ENCODE data around the gene ZNRF3.

The ZNRF3 gene

GRCh38 chr22:28911304-28911690 lies 27.9 kb downstream of the ZNRF3 start:
- no peak for DNase-seq
- Histone ChIP-seq H3K36me3 (ENCODE audit: insufficient read depth, low read length) (no peaks in the 10 kb centered on the region), H3K27ac (ENCODE audit: low read length) (no peak overlapping the region), H2AFZ (ENCODE audit: low read depth, low read length) (no peak overlapping the region), H3K4me3 (ENCODE audit: low read depth in 1 of 2, low read length in 2 of 2) (no peak overlapping the region), H3K27me3 (ENCODE audit: insufficient read depth, low read length, poor library complexity) (no peaks in the 10 kb centered on the region), H3K4me2 (ENCODE audit: insufficient read depth, low read length) (no peak overlapping the region), H4K20me1 (ENCODE audit: insufficient read depth, low read length) (peaks cover 51% of the 10 kb centered on the region; the same call in 1 of the 2 replicates), H3K9me3 (ENCODE audit: insufficient read depth, low read length, severe bottlenecking) (no peaks in the 10 kb centered on the region), H3K79me2 (ENCODE audit: insufficient read depth, low read length) (no peaks in the 10 kb centered on the region), H3K9ac (ENCODE audit: low read depth, low read length) (no peak overlapping the region), H3K4me1 (ENCODE audit: insufficient read depth, low read length) (no peaks in the 10 kb centered on the region)
- ATAC-seq (ENCODE audit: insufficient read depth, low read depth) = no peak
- TF ChIP-seq, protein P1, sequence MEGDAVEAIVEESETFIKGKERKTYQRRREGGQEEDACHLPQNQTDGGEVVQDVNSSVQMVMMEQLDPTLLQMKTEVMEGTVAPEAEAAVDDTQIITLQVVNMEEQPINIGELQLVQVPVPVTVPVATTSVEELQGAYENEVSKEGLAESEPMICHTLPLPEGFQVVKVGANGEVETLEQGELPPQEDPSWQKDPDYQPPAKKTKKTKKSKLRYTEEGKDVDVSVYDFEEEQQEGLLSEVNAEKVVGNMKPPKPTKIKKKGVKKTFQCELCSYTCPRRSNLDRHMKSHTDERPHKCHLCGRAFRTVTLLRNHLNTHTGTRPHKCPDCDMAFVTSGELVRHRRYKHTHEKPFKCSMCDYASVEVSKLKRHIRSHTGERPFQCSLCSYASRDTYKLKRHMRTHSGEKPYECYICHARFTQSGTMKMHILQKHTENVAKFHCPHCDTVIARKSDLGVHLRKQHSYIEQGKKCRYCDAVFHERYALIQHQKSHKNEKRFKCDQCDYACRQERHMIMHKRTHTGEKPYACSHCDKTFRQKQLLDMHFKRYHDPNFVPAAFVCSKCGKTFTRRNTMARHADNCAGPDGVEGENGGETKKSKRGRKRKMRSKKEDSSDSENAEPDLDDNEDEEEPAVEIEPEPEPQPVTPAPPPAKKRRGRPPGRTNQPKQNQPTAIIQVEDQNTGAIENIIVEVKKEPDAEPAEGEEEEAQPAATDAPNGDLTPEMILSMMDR (IDR thresholded peaks at IDR 0.05; ENCODE audit: borderline replicate concordance, extremely low read depth, low read length, poor library complexity, severe bottlenecking) = no peak
- TF ChIP-seq EZH2 (IDR thresholded peaks at IDR 0.05; ENCODE audit: borderline replicate concordance, low read depth, low read length, severe bottlenecking) = no peak

DNA sequence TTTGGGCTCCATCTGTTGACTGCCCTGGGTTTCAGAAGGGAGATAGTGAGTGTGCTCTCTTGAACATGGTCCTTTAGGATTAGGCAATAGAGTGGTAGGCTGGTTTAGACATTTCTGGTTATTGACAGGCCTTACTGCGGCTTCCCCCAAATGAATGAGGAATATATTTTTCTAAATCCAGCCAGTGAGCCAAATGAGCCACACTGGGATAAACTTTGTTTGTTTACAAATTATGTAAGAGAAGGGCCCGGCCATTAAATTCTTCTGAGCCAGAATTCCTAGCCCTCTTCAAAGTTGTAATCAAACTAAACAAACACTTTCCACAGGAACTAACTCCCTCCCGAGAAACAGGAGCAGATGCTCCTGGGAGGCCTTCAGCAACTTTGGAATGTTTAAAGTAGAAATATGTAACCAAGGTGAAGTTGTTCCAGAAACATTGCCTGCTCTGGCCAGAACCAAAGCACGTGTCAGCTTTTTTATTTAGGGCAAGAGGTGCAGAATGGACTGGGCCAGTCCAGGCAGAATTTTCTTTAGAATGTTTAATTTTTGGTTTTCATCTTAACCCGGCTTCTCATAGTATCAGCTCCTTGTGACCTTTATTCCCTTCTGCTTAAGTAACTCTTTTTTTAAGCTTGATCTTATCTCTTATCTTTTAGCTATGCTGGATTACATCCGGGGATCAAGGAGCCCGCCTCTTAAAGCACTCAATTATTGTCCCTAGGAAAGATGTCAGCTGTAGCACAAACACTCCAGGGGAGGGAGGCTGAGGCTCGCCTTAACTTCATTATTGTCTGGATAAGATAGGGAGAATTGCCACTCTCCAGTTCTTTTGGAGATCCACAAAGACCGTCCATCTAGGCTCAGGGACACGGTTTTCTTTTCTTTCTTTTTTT lies 28.7 kb downstream of the ZNRF3 start:
- ATAC-seq (ENCODE audit: insufficient read depth, low read depth) (no peak), DNase-seq (no peak)
- Histone ChIP-seq H3K4me2 (ENCODE audit: insufficient read depth, low read length) (no peak overlapping the region), H3K4me1 (ENCODE audit: insufficient read depth, low read length) (no peaks in the 10 kb centered on the region), H3K36me3 (ENCODE audit: insufficient read depth, low read length) (no peaks in the 10 kb centered on the region), H3K9ac (ENCODE audit: low read depth, low read length) (no peak overlapping the region), H3K4me3 (ENCODE audit: low read depth in 1 of 2, low read length in 2 of 2) (no peak overlapping the region), H3K27me3 (ENCODE audit: insufficient read depth, low read length, poor library complexity) (no peaks in the 10 kb centered on the region), H3K79me2 (ENCODE audit: insufficient read depth, low read length) (no peaks in the 10 kb centered on the region), H2AFZ (ENCODE audit: low read depth, low read length) (no peak overlapping the region), H3K27ac (ENCODE audit: low read length) (no peak overlapping the region), H3K9me3 (ENCODE audit: insufficient read depth, low read length, severe bottlenecking) (no peaks in the 10 kb centered on the region), H4K20me1 (ENCODE audit: insufficient read depth, low read length) (peaks cover 53% of the 10 kb centered on the region; the same call in 1 of the 2 replicates)
- TF ChIP-seq, protein P1 (IDR thresholded peaks at IDR 0.05; ENCODE audit: borderline replicate concordance, extremely low read depth, low read length, poor library complexity, severe bottlenecking) = no peak

- Histone ChIP-seq H3K27ac (ENCODE audit: low read length) (no peak overlapping the region), H3K79me2 (ENCODE audit: insufficient read depth, low read length) (no peaks in the 10 kb centered on the region), H3K9ac (ENCODE audit: low read depth, low read length) (no peak overlapping the region), H3K36me3 (ENCODE audit: insufficient read depth, low read length) (no peaks in the 10 kb centered on the region), H3K4me2 (ENCODE audit: insufficient read depth, low read length) (no peak overlapping the region), H3K4me3 (ENCODE audit: low read depth in 1 of 2, low read length in 2 of 2) (no peak overlapping the region), H3K27me3 (ENCODE audit: insufficient read depth, low read length, poor library complexity) (no peaks in the 10 kb centered on the region), H3K4me1 (ENCODE audit: insufficient read depth, low read length) (no peaks in the 10 kb centered on the region), H3K9me3 (ENCODE audit: insufficient read depth, low read length, severe bottlenecking) (no peaks in the 10 kb centered on the region), H2AFZ (ENCODE audit: low read depth, low read length) (no peak overlapping the region), H4K20me1 (ENCODE audit: insufficient read depth, low read length) (peaks cover 59% of the 10 kb centered on the region)
- ATAC-seq (ENCODE audit: insufficient read depth, low read depth) (no peak), DNase-seq (no peak)
- no peak for TF ChIP-seq EZH2 (IDR thresholded peaks at IDR 0.05; ENCODE audit: borderline replicate concordance, low read depth, low read length, severe bottlenecking)
- TF ChIP-seq, protein P1 (IDR thresholded peaks at IDR 0.05; ENCODE audit: borderline replicate concordance, extremely low read depth, low read length, poor library complexity, severe bottlenecking) = no peak
These were observed 30.8 kb downstream of the ZNRF3 start for GRCh38 chr22:28914201-28914600.
